Stimulated activated CD4-positive, alpha-beta T cell treated with anti-CD3 and anti-CD28 coated beads, Interleukin-15, amount 100 ng/mL, for 48 hours (primary cell): ENCODE measurements around the gene STOX1.
"Not testable (repeated sequence)": the region's sequence is repeated elsewhere in the genome, so short reads cannot be mapped to it uniquely, and the experiment has no call there.

Source experiments
- DNase-seq, 2 donors: peaks; one replicate each; pipeline ENCODE4 v3.0.0-alpha.2; 2020; ENCODE audit warnings: low read depth in 2 of 2

STOX1 gene

DNA sequence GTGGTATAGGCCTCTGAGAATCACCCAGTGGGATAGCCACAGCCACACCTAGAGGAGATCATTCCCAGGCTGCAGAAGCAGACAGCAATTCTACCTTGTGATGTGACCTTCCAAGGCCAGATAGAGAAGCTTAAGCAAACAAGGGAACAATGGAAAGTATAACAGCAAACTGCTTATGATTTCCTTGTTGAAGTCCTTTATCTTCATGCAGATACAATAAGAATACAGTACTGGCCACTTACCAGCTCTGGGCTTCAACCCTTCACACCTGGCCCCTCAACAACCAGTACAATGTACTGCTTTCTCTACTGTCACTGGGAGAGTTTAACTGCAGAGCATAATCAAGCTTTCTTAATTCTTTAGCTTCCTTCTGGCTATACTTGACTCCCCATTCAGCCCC, 51.2 kb downstream of the STOX1 start:
- DNase-seq: no peak

DNA sequence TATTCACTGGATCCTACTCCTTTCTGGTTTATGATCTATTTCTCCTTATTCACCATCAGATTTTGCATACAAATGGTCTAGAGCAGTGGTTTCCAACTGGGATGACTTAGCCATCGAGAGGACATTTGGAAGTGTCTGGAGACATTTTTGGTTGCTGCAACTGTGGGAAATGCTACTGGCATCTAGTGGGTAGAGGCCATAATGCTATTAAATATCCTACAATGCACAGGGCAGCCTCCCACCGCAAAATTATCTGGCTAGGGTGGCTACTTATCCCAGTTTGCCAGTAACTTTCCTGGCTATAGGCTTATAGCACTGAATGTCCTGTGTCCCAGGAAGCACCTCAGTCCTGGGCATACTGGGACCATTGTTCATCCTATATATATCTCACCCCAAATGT, 52.3 kb downstream of the STOX1 start:
- DNase-seq: no peak

DNA sequence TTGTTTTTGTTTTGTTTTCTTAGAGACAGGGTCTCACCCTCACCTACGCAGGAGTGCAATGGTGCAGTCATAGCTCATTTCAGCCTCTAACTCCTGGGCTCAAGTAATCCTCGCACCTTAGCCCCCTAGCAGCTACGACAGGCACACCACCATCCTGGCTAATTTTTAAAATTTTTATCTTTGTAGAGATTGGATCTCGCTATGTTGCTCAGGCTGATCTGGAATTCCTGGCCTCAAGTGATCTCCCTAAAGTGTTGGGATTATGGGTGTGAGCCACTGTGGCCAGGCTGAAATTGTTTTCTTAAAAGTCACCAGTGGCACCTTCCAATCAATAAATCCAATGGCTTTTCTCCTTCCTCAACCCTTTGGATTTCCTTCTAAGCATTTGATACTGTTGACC, 52.9 kb downstream of the STOX1 start:
- DNase-seq: no peak

DNA sequence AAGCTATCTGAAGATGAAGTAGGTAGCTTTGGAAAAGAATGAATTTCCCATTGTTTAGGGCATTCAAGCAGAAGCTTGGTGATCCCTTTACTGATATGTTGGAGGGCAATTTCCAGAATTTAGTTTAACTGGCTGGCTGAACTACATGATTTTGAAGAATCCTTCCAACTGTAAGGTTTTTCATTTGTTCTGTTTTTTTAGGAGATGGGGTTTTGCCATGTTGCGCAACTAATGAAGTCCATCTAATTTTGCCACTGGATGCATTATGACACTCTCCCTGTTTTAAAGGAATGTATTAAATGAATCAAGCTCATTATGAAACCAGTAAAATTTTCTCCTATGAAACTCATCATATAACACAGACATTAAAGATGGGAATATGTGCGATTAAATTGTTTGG, 67.7 kb downstream of the STOX1 start:
- DNase-seq: no peak

DNA sequence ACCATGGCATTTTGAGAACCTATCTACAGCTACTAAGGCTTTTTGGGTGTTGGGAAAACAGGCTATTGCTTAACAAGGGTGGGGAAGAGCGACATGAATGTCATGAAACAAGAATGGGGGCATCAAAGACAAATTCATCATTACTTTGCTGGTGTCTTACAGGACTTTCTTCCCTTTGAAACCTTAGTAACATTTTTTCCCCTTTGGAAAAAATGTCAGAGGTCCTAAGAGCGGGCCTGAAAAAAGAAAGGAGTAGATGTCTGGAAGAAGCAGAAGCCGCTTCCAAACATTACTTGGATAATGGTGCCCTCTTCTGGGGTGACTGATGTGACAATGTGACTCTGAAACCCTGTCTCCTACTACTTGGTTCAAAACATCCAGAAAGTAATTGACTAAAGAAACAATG, 70.0 kb downstream of the STOX1 start:
- peak in 1 of 2 donors; percentile 10 for DNase-seq

DNA sequence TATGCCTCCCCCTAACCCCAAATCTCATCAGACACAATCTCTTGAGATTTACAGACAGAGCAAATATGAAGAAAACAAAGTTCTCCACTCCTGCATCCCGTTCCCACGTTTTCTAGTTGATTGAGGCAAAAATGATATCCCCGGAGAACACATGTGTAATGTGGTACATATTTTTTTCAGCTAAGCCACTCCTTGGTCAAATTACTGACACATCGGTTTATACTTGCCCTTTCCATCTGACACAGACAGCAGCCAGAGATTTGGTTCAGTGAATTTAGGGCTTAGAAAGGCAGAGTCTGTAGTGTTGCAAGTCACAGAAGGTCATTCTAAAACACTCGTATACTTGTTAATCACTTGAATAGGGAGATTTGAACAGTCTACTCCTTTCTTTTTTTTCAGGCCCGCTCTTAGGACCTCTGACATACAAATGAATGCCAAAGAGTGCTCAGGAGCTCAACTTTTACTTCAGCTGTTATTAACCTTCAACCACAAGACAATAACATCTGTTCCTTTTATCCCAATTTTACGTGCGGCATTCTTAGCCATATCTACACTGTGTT, 71.9 kb downstream of the STOX1 start:
- DNase-seq: no peak

DNA sequence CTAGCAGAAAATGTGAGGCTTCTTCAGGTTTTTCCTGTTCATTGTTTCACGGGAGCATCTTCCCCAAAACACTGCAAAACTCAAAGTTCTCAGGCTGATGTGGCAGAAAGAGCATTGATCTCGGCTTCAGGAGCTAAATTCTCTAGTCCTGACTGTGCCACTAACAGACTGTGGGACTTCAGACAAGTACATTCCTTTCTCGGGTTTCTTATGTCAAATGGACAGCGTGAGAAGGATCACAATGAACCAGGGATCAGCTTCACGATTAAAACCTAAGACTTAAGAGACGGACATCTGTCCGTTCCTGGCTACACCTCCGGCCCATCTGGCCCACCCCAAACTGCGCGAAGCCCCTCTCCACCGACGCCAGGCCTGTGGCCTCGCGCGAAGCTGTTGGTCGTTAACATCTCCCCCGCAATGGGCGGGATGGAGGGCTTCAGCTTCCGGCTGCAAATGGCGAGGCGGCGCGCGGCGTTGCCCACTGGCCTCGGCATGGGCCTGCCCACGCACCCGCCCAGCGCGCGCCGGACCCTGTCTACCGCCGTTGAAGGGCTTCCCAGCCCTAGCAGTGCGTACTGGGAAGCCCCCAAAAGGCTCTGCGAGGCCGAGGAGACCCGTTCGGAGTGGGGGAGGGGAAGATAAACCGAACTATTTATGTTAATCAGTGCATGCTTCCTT, 73.2 kb downstream of the STOX1 start:
- peak in 1 of 2 donors; percentile 61 for DNase-seq

DNA sequence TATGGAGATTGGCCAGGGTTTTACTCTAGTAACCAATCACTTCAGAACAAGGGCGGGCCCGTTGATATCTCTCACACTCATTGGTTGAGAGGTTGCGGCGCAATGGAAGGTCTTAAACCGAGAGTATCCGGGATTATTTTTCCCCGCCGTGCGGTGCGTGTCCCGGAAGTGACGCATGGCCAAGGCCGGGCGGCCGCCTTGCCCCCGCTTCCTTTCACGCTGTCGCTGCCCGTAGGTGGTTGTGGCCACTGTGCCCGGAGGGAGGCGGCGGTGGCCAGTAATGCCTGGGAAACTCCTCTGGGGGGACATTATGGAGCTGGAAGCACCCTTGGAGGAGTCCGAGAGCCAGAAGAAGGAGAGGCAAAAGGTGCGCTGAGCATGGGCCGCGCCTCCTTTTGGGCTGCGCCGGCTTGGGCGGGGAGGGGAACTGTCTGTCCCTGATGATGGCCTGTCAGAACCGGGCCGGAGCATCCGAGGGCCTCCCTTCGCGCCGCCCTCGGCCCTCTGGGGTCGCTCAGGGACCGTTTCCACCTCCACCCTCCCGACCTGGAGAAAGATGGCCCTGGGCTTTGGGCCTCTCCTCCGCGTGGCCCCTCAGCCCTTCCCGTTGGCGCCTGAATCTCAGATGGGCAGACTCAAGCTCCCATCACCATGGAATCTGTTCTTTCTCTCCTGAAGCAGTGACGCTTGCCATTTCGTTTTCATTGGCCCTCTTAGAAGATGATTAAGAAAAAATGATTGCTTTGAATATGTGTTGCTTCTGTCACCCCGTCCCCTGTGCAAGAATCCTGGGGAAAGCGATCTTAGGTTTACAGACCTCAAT, 74.0 kb downstream of the STOX1 start, which contains the start of gene DDX50:
Gene DDX50, plus strand, starts transcription at position 211 of the 823 bp plus-strand sequence. Its CDS starts 70 bp downstream, at position 281.
- peak; percentile 95 for DNase-seq

DNA sequence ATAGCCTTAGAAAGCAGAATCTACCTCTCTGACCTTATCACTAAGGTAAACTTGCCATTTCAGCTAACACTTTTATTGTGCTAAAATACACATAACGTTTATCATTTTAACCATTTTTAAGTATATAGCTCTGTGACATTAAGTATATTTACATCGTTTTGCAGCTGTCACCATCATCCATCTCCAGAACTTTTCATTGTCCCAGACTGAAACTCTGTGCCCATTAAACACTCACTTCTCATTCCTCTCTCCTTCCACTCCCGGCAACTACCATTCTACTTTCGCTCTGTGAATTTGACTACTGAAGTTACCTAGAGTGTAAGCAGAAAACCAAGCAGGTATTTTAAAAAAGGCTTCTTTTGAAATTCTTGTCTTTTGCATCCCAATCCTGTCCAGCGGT, 75.1 kb downstream of the STOX1 start:
- no peak for DNase-seq

DNA sequence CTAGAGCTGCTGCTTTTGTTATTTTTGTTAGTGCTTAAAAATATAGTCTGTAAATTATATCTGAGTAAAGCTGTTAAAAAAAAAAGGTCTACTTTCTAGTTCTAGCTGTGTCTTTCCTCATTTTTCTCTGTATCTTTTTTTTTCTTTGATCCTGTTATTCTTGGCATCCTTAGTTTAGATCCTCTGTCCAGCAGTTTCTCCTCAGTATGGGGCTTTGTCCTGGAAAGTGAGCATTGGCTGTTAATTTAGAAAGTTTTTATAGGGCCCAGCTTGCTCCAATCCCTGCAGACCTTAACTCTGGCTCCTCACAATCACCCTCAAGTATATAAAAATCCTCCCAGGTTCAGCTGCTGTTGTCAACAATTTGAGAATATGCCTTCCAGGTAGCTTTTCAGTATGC, 97.3 kb downstream of the STOX1 start:
- DNase-seq: no peak

DNA sequence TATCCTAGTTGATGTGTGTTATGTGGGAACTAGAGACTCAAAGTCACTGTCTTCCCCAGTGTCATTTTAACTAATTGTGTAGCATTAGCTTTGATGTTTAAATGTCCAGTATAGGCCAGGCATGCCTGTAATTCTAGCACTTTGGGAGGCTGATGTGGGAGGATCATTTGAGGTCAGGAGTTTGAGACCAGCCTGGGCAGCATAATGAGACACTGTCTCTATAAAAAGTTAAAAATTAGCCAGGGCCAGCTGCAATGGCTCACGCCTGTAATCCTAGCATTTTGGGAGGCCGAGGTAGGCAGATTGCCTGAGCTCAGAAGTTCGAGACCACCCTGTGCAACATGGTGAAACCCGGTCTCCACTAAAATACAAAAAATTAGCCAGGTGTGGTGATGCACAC, 98.2 kb downstream of the STOX1 start:
- DNase-seq: no peak

DNA sequence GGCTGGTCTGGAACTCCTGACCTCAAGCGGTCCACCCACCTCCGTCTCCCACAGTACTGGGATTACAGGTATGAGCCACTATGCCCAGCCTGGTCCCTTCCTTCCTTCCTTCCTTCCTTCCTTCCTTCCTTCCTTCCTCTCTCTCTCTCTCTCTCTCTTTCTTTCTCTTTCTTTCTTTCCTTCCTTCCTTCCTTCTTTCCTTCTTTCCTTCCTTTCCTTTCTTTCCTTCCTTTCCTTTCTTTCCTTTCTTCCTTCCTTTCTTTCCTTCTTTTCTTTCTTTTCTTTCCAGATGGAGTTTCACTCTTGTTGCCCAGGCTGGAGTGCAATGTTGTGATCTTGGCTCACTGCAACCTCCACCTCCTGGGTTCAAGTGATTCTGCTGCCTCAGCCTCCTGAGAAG, 101.8 kb downstream of the STOX1 start:
- DNase-seq: not testable (repeated sequence)

DNA sequence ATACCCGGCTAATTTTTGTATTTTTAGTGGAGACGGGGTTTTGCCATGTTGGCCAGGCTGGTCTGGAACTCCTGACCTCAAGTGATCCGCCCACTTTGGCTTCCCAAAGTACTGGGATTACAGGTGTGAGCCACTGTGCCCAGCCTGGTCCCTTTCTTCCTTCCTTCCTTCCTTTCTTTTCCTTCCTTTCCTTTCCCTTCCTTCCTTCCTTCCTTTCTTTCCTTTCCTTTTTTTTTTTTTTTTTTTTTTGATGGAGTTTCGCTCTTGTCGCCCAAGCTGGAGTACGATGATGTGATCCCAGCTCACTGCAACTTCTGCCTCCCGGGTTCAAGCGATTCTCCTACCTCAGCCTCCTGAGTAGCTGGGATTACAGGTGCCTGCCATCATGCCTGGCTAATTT, 102.6 kb downstream of the STOX1 start:
- DNase-seq: not testable (repeated sequence)

DNA sequence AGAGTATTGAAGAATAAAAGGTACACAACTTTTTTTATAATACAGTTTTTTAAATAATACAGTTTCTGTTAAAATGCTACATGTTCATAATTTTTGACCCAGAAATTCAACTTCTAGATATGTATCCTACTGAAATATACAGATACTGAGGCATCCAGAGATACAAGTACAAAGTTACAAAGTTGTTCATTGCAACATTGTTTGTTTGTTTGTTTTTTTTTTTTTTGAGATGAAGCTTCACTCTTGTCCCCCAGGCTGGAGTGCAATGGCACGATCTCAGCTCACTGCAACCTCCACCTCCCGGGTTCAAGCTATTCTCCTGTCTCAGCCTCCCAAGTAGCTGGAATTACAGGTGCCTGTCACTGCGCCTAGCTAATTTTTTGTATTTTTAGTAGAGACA, 105.5 kb downstream of the STOX1 start:
- DNase-seq: not testable (repeated sequence)

DNA sequence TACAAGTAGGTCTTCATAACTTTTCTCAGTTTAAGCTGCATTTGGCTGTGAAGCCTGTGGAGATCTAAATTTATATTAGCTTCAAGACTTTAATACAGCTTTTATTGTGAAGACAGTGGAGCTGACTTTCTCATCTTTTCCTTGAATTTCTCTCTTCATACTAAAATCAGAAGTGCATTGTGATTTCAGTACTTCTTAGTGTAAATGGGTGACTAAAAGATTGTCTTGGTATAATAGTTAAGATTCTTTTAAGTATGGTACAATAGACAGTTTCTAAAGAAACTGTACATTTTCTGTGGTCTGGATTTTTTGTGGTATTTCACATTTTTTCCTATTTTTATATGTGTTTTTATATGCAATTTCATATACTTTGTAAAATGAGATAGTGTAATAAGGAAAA, 107.7 kb downstream of the STOX1 start:
- no peak for DNase-seq

DNA sequence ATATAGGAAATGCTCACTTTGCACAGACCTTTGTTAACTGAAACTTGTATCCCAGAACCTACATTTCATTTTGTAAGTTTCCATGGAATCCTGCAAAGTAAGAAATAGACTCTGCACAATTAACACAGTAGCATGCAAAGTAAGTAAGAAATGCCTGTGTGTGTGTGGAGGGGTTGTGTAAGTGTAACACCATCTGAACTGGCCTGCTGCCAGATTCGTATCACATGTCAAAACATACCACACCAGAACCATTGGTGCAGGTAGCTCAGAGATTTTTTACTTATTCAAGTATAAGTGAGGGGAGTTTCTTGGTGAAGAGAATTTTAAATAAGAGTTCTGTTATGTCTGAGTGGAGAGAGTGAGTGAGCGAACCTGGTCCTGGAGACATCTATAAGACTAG, 110.8 kb downstream of the STOX1 start:
- DNase-seq: no peak

DNA sequence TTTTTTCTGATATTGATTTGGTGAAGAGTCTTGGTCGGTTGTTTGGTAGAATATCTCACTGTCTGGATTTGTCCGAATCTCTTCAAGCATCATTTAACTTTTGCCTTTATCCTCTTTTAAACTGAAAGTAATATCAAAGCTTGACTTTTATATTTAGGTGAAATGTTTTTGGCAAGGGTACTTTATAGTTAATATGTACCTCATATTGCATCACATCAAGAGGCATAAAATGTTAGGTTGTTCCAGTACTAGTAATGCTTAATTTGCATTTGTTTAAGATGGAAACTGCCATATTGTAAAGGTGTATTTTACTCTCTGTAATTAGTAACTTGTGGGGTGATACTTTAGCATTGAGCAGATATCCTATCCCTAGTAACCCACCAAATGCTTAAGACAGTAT, 111.6 kb downstream of the STOX1 start:
- no peak for DNase-seq

DNA sequence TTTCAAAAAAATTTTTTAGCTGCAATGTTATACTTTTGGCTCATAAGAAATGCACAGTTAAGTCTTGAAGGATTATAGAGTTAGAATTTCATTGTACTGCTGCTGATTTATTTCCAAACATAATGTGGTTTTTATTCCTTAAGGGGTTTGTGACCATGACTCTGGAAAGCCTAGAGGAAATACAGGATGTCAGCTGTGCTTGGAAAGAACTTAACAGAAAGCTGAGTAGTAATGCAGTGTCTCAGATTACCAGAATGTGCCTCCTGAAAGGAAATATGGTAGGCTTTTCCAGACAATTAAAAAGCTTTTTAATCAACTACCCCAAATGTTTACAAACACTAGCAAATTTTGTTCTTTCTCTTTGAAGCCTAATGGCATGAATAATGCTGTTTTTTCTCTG, 113.6 kb downstream of the STOX1 start:
- not testable (repeated sequence) for DNase-seq
